AG09319 (cell line): ENCODE measurements around the gene PSD4.

Experiments used
- DNase-seq: peaks from one replicate; pipeline ENCODE4 v3.0.0-alpha.2; 2010; ENCODE audit warnings: low read depth; ENCODE audit errors: extremely low read depth
- CTCF ChIP-seq: IDR thresholded peaks from 2 replicates; pipeline ENCODE4 v1.5.1; 2011; ENCODE audit warnings: low read depth, mild to moderate bottlenecking, inconsistent platforms, low read length, moderate library complexity

PSD4 gene

DNA sequence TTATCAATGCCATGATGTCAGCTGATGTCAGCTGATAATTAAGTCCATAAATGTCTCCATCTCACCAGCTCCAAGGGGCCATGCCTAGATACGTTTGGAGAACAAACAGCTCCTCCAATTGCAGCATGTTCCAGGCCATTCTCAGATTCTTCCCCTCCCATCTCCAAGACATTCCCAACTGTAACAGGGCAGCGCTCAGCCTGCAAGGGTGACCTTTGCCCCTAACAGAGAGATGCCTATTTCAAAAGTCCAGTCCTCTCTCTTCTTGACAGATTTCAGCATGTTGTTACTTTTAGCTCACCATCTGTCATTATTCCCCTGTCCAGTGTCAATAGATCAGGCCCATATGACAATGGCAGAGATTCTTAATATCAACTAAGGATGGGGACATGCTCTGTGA is 9.9 kb downstream of the PSD4 start:
- DNase-seq = no peak

DNA sequence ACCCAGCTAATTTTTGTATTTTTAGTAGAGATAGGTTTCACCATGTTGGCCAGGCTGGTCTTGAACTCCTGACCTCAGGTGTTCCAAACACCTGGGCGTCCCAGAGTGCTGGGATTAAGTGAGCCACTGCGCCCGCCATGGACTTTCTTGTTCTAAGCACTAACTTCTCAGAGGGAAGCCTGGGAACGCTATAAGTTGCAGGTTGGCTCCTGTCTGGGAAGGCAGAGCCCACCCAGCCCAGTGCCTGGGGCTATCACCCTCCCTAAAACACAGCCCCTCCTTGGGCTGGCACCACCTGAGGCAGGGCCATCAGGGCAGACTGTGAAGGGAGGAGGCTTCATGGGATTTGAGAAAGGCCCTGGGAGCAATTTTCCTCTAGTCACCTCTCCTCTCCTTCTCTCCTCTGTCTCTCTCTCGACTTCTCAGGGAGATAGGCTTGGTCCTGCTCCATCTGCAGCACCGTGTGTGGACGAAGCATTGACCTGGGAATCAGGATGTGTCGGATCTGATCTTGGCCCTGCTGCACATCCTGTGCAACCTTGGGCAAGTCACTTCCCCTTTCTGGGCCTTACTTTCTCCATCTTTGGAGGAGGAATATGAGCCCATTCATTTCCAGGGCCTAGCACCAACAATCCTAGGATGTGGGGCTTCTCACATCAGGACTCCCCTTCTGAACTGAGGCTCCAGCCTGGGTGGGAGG is 10.9 kb downstream of the PSD4 start:
- no peak for DNase-seq
- no peak for TF ChIP-seq CTCF

More for the DNA sequence above, 9.9 kb downstream of the PSD4 start:
- no peak for TF ChIP-seq CTCF

DNA sequence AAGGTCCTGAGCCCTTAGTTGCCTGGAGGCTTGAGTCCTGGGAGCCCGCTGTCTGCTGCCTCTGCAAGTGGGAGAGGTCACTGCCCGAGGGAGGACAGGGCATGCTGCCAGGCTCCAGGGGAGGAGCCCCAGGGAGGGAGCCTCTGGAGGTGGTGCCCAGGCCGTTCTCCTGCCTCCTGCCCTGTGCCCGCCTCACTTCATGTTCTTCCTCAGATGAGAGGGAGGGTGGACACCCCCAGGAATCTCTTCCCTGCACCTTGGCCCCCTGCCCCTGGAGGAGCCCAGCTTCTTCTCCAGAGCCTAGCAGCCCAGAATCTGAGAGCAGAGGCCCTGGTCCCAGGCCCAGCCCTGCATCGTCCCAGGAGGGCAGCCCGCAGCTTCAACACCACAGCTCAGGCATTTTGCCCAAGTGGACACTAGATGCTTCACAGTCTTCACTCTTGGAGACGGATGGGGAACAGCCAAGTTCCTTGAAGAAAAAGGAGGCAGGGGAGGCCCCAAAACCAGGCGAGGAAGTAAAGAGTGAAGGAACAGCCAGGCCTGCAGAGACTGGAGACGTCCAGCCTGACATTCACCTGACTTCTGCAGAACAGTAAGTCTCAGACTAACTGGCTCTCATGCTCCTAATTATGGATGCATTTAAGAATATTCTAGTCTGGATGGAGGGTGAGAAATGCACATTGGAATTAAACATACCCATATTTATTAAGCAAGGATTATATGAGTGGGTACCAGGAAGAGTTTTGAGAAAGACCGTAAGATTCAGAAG is 12.1 kb downstream of the PSD4 start:
- DNase-seq = no peak
- no peak for TF ChIP-seq CTCF

GRCh38 chr2:113186433-113186796 is 12.6 kb downstream of the PSD4 start:
- TF ChIP-seq CTCF = no peak
- no peak for DNase-seq

- no peak for TF ChIP-seq CTCF
- DNase-seq = no peak
Measured at GRCh38 chr2:113187771-113188170, 14.0 kb downstream of the PSD4 start.

DNA sequence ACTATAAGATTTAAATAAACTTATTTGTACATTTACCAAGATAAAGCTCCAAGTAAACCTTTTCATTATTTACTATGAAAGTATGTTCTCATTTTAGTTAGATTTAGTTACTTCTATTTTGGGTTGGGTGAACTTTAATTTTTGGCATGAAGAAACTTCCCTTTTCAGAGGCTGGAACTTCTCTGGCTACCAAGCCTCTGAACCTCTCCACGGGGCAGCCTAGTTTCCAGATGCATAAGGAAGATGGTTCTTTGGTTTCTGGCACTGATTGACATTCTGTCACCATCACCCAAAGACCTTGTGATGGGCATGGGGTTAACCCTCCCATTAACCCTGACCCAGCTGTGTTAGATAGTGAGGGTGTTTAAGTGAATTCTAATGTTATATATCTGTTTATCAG is 17.1 kb downstream of the PSD4 start:
- no peak for DNase-seq
- TF ChIP-seq CTCF = no peak

DNA sequence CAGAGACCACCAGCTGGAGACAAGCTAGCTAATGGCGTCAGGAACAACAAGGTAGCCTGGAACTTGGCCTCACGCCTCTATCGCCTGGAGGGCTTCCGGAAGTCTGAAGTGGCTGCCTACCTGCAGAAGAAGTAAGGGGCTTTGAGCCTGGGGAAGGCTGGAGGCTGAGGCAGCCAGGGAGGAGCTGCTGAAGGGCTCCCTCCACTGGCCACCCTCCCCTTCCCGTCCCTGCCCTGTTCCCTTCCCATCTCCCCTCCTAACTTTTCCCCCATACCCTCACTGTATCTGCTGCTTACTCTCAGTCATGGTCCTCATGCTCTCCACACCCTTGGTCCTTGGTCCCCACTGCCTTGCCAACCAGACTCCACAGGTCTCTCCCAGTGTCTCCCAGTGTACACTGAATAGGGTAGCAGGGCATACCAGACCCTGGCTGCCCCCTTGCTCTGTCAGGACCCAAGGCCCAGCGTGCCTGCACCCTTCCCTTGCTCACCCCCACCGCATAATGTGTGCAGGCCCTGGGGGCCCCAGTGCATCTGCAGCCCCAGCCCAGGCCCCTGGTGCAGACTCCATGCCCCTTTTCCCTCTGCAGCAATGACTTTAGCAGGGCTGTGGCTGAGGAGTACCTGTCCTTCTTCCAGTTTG is 18.8 kb downstream of the PSD4 start:
- TF ChIP-seq CTCF = no peak
- DNase-seq = no peak
